HG03066 (cell line): ENCODE measurements around the gene C10orf120.

Experiments used
- ATAC-seq: cut with Tn5 transposase; IDR thresholded peaks from one replicate; pipeline ENCODE4 v1.9.1; 2021; ENCODE audit warnings: low read depth; ENCODE audit not compliant: unreplicated experiment

The C10orf120 gene

GRCh38 chr10:122699796-122700455 is at the start of gene C10orf120:
C10orf120 (minus strand) TSS chr10:122699846; CDS start chr10:122699790, 56 bp downstream.
- no peak for ATAC-seq

DNA sequence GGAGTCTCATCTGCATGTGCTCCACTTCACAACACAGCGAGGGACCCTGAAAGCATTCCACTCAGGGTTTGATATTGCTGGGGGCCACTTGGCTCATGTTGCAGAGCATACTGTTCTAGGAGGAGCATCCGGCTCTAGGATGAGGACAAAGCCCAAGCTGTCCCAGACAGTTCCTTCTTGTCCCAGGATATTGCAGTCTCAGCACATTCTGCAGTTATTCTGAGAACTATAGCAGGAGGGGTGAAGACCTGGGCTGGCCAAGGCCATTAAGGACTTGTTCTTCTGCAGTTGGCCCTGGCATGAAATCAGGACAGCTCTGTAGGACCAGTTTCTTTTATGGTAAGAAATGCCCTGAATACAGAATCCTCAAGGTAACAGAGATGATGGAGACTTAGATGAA is 48.9 kb upstream of the C10orf120 start:
- no peak for ATAC-seq

DNA sequence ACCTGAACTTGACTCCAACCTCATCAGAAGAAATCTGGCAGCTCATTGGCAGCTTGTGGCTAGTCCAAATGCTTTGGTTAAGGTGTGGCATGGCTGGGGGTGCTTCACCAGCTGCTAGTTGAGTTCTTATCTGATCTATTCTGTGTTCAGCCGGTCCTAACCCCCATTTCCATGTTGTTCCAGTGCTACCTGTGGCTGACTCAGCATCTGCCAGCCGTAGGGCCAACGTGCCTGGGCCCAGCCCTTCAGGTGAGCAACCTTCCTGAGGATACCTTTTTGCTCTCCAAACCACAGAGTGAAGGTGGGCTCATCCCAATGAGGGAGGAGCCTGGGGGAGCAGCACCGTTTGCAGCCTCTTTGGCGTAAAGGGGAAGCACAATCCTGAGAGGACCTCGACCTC is 46.8 kb upstream of the C10orf120 start:
- no peak for ATAC-seq

DNA sequence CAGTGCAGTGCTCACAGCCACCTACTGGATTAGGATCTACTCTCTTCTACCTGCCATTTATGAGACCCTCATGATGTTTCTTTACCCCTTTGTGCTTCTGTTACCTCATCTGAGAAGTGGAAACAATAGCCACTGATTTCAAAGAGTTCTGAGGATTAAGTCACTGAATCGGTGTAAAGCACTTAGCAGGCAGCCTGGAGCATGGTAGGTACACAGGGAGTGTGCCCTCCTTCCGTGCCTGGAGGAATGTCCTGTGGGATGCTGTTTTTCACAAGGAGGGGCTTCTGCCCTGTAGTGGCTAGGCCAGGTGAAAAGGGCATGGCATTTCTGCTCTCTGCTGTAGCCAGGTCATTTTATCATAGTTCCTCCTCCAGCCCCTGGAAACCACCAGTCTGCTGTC is 44.6 kb upstream of the C10orf120 start:
- ATAC-seq = no peak

- ATAC-seq = no peak
These were observed 41.0 kb upstream of the C10orf120 start for GRCh38 chr10:122740640-122741039.

- no peak for ATAC-seq
These were observed 38.4 kb upstream of the C10orf120 start for GRCh38 chr10:122738031-122738430.

DNA sequence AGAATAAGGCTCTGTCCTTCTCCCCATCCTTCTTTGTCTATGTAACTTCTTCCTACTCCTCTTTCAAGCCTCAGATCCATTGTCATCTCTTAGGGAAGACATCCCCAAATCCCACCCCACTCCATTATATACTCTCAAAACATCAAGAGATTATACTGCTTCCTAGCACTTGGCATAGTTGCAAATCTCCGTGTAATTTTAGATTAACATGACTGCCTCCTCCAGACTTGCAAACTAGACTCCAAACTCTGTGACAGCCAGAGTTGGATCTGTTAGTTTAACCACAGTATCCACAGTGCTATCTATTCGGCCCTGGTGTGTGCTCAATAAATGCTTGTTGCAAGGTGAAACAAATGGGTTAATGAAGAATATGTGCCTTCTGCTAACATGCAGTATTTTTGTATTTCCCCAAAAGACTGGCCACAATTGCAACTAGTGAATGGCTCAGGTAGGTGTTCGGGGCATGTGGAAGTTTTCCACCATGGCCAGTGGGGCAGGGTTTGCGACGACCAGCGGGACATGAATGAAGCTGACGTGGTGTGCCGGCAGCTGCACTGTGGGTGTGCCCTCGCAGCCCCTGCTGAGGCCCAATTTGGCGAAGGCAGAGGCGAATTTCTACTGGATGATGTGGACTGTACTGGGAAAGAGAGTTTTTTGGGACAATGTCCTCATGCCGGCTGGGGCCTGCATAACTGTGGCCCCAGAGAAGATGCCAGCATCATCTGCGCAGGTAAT is 34.5 kb upstream of the C10orf120 start:
- no peak for ATAC-seq

DNA sequence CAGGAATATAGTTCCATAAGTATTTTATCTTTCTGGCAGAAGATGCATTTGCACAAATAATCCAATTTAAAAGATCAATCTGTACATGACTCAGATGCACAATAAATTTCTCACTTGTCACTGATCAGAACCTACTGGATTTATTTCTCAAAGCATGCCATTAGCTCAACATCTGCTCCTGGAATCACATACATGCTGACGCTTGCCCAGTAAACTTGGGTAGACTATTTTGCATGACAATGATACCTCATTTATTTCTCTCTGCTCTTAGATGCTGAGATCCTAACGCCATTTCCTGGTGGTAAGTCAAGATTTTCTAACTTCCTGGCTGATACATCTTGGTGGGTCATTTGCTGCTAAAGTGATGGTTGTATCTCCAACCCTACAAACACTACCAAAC is 33.8 kb upstream of the C10orf120 start:
- no peak for ATAC-seq

DNA sequence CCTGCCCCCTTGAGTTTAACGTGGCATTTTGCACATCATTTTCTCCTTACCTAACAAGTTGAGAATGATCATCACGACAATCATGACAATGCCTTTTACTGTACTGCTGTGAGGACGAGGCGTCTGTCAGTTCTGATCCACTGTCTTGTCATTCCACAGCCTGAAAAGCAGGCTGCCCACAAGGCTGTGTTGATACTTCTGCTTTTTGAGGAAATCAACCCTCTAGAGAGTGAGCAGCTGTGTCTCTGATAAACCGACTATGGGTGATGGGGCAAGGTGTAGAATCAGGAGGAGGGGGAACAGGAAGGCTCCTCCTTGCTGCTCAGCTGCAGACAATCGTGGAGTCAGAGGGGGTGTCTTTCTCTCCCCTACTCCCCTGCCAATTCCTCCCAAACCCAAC is 30.6 kb upstream of the C10orf120 start:
- no peak for ATAC-seq

DNA sequence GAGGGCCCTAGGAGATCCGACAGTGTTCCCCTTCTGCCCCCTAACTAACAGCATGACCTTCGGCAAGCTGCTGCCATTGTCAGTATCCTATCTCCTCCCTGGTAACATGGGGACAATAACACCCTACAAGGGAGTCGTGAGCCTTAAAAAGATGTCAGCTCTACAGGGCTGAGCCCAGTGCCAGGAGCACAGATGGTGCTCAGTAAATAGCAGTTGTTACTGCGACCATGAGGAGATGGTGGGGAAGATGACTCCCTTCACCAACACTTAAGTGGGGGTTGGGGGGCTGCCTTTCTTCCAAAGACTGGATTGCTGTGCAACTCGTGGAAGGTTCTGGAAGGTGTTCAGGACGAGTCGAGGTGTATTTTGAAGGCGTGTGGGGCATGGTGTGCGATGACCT is 29.5 kb upstream of the C10orf120 start:
- no peak for ATAC-seq

GRCh38 chr10:122727426-122727825 is 27.8 kb upstream of the C10orf120 start:
- ATAC-seq = no peak

DNA sequence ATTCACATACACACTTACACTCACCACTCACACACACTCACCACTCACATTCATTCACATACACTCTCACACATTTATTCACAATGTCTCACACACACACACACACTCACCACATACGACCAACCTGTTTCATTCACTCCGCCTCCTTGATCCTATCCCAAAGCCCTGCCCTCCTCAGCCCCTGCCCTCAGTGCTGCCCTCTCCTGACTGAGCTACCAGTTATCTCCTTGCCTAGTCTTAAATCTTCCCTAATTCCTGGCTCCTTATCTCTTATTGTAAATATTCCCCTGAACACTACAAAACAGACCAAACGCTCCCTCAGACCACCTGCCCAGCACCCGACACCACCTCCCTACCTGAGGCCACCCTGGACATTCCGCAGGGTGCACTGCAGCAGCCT is 26.1 kb upstream of the C10orf120 start:
- ATAC-seq = no peak

DNA sequence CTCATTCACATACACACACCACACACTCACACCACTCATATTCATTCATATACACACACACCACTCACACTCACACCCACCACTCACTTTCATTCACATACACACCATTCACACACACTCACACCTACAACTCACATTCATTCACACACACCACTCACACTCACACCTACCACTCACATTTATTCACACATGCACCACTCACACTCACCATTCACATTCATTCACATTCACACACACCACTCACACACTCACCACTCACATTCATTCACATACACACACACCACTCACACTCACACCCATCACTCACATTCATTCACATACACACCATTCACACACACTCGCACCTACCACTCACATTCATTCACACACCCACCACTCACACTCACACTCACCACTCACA is 25.4 kb upstream of the C10orf120 start:
- ATAC-seq = no peak

DNA sequence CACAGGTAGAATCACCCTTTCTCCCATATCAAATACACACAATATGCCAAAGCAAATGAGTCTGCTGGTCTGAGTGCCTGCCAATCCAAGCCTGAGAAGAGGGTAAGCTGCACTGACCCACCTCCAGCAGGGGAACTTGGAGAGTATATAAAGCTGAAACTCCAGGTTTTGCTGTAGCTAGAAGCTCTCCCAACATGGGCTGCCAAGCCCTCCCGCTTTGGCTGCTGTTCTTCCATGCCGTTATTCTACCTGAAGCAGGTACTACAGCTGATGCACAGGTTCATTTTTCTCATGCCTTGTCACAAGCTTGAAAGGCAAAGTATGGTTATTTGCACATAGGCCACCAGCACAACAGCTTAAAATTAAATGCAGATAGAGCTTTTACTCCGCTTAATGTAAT is 21.5 kb upstream of the C10orf120 start:
- ATAC-seq = no peak

GRCh38 chr10:122716025-122716424 is 16.4 kb upstream of the C10orf120 start:
- ATAC-seq = no peak

DNA sequence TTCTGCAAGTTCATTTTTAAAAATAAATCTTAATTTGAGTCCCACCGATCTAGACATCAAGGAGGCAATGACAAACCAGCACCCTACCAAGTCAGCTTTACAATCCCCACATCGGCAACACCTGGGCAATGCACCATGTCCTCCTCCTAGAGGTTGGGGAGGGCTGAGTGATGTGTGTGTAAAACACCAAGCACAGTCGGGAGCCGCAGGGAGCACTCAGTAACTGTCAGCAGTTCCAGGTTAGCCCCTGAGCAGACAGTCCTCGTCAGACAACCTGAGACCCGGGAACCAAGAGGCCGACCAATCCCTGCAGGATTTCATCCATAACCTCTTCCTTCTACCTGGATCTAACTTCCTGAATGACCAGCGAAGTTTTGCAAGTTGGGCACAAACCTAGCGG is 15.9 kb upstream of the C10orf120 start:
- no peak for ATAC-seq

- no peak for ATAC-seq
These were observed 13.6 kb upstream of the C10orf120 start for GRCh38 chr10:122713091-122713885.

DNA sequence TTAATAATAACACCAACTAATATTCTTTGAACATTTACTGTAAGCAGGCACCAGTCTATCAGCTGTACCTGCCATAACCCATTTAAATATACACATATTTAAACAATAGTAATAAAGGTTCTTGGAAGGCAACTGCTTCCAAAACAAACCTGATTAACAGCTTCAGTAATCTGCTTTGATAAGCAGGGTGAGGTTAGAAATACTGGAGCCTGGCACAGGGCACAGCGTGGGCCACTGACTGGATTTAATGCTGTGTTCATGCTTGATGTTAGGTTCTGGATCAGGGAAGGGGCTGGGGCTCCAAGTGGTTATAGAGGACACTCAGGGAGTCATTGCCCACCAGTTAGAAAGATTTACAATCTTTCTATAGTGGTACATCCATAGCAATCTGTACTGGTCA is 10.9 kb upstream of the C10orf120 start:
- ATAC-seq = no peak

- no peak for ATAC-seq
These were observed 10.3 kb upstream of the C10orf120 start for GRCh38 chr10:122709971-122710370.

GRCh38 chr10:122707535-122707934 is 7.9 kb upstream of the C10orf120 start:
- ATAC-seq = no peak

- ATAC-seq = no peak
These were observed 7.3 kb upstream of the C10orf120 start for GRCh38 chr10:122706947-122707346.

DNA sequence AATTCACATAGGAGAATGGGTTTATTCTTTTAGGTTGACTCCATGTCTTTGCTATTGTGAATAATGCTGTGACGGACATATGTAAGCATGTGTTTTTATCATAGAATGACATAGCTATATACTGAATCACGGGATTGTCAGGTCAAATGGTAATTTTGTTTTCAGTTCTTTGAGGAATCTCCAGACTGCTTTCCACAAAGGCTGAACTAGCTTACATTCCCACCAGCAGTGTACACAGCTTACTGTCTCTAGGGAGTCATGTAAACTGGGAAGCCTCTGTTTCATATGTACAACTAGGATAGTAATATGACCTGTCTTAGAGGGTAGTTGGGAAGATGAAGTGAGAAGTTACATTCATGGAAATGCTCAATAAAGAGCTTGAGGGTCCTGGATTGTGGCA is 6.8 kb upstream of the C10orf120 start:
- no peak for ATAC-seq
